Testis (tissue), 2 donors: ENCODE measurements around the gene GRIK2.

ENCODE experiments used
- CTCF ChIP-seq, 3 experiments: fragments of 450-650 bp in 2 of 3; fragments of 200-600 bp in 1 of 3; sonication (generic) in 1 of 3; IDR thresholded peaks; one replicate each; pipeline ENCODE4 v1.5.1; 2016 to 2019; ENCODE audit warnings: antibody characterized with exemption in 3 of 3, mild to moderate bottlenecking in 2 of 3, moderate library complexity in 1 of 3
- POLR2A ChIP-seq: fragments of 450-650 bp; IDR thresholded peaks from one replicate; pipeline ENCODE4 v1.6.1; 2017; ENCODE audit warnings: antibody characterized with exemption, mild to moderate bottlenecking, moderate library complexity

- TF ChIP-seq CTCF (IDR thresholded peaks at IDR 0.05) (no peak), POLR2A (no peak)
Measured at GRCh38 chr6:101760843-101761621, 367.5 kb downstream of the GRIK2 start.
